GM12878 (cell line): Measurements from ENCODE around the gene WWC2. TPM values are rescaled to one million over a fixed set of nuclear protein-coding genes. Genes with fewer than 3 reads are reported as not detected.

ENCODE experiments used
- BCL11A ChIP-seq: IDR thresholded peaks from 2 replicates; pipeline ENCODE4 v1.6.1; 2011; ENCODE audit warnings: low read depth, low read length
- BRCA1 ChIP-seq: IDR thresholded peaks from 2 replicates; pipeline ENCODE4 v1.6.1; 2011; ENCODE audit warnings: low read depth, low read length, improper control_type of control experiment
- CUX1 ChIP-seq: IDR thresholded peaks from 2 replicates; pipeline ENCODE4 v1.6.1; 2012; ENCODE audit warnings: improper control_type of control experiment, low read depth, low read length; ENCODE audit not compliant: insufficient replicate concordance
- FOXM1 ChIP-seq: IDR thresholded peaks from 2 replicates; pipeline ENCODE4 v1.6.1; 2012; ENCODE audit warnings: low read depth, mild to moderate bottlenecking, inconsistent platforms, low read length, moderate library complexity
- IKZF2 ChIP-seq, 2 experiments: fragments of 450-650 bp; IDR thresholded peaks; 2 replicates each; pipeline ENCODE4 v1.6.1; 2017; ENCODE audit warnings: mild to moderate bottlenecking in 2 of 2, moderate library complexity in 2 of 2
- IRF4 ChIP-seq: IDR thresholded peaks from 2 replicates; pipeline ENCODE4 v1.6.1; 2011; ENCODE audit warnings: low read depth, low read length
- KDM1A ChIP-seq: fragments of 200-600 bp; sonication (generic); IDR thresholded peaks from 2 replicates; pipeline ENCODE4 v1.6.1; 2016; ENCODE audit warnings: borderline replicate concordance
- LARP7 ChIP-seq: fragments of 450-650 bp; IDR thresholded peaks from 2 replicates; pipeline ENCODE4 v1.6.1; 2017; ENCODE audit warnings: mild to moderate bottlenecking
- MEF2B ChIP-seq: fragments of 450-650 bp; IDR thresholded peaks from 2 replicates; pipeline ENCODE4 v1.6.1; 2018; ENCODE audit warnings: mild to moderate bottlenecking, moderate library complexity; ENCODE audit not compliant: partially characterized antibody, poor library complexity, severe bottlenecking
- MTA2 ChIP-seq: fragments of 450-650 bp; IDR thresholded peaks from 2 replicates; pipeline ENCODE4 v1.6.1; 2016; ENCODE audit warnings: low read depth, mild to moderate bottlenecking, moderate library complexity
- PAX5 ChIP-seq: IDR thresholded peaks from 2 replicates; pipeline ENCODE4 v1.6.1; 2011; ENCODE audit warnings: low read depth, low read length, borderline replicate concordance
- PKNOX1 ChIP-seq: fragments of 450-650 bp; IDR thresholded peaks from 2 replicates; pipeline ENCODE4 v1.6.1; 2016; ENCODE audit warnings: mild to moderate bottlenecking
- RB1 ChIP-seq: fragments of 450-650 bp; formaldehyde crosslinking; IDR thresholded peaks from 2 replicates; pipeline ENCODE4 v1.6.1; 2017; ENCODE audit warnings: mild to moderate bottlenecking, borderline replicate concordance
- SMAD1 ChIP-seq: fragments of 450-650 bp; IDR thresholded peaks from 2 replicates; pipeline ENCODE4 v1.6.1; 2018; ENCODE audit warnings: mild to moderate bottlenecking, low read depth; ENCODE audit not compliant: partially characterized antibody
- SP1 ChIP-seq: IDR thresholded peaks from one replicate; pipeline ENCODE4 v1.6.1; 2011; ENCODE audit warnings: low read depth, low read length
- SPI1 ChIP-seq: IDR thresholded peaks from 2 replicates; pipeline ENCODE4 v1.6.1; 2011; ENCODE audit warnings: low read depth, mild to moderate bottlenecking, low read length, moderate library complexity, borderline replicate concordance; ENCODE audit not compliant: insufficient read depth
- STAT1 ChIP-seq: fragments of 450-650 bp; conservative IDR thresholded peaks from 2 replicates; pipeline ENCODE4 v1.6.1; 2014; ENCODE audit warnings: antibody characterized with exemption, mild to moderate bottlenecking
- YBX1 ChIP-seq: fragments of 450-650 bp; IDR thresholded peaks from 2 replicates; pipeline ENCODE4 v1.6.1; 2016; ENCODE audit warnings: antibody characterized with exemption
- ZNF384 ChIP-seq: IDR thresholded peaks from 2 replicates; pipeline ENCODE4 v1.6.1; 2012; ENCODE audit warnings: low read depth, mild to moderate bottlenecking, low read length, improper control_type of control experiment, borderline replicate concordance
- ZNF592 ChIP-seq: fragments of 450-650 bp; IDR thresholded peaks from 2 replicates; pipeline ENCODE4 v1.6.1; 2017; ENCODE audit warnings: mild to moderate bottlenecking, moderate library complexity
- polyA plus RNA-seq, 11 experiments: library from polyadenylated mRNA; depleted of rRNA in 4 of 11; unstranded in 6 of 11; stranded (reverse) in 5 of 11; fragments of >200 nt; fragmentation: Nextera tagmentation in 4 of 11; fragmentation: Illumina TruSeq in 1 of 11; extraction: Ambion mirVana in 4 of 11; extraction: Trizol in 1 of 11; gene quantifications; 1 replicate in 1 of 11; 2 replicates in 10 of 11; pipeline versions ENCODE4 v1.2.1 to v1.2.3, GENCODE V29; 2011 to 2016; ENCODE audit warnings: inconsistent platforms in 2 of 11, missing spikeins in 2 of 11, low read depth in 1 of 11
- total RNA-seq, 4 experiments: library from RNA; depleted of rRNA in 3 of 4; stranded (reverse); fragments of >200 nt in 3 of 4; fragmentation: Illumina TruSeq in 1 of 4; extraction: Trizol in 1 of 4; gene quantifications; 2 replicates each; pipeline versions ENCODE4 v1.2.1 to v1.2.3, GENCODE V29; 2013 to 2021

The WWC2 gene
- total and polyA plus RNA-seq, 10 of the 15 experiments (the other 5 are each of a cell fraction or from before 2014, with no cell fraction given): 0.02 to 0.72 (median 0.06) TPM; not detected in 3

- TF ChIP-seq MEF2B: peak; percentile 29
- TF ChIP-seq SMAD1: no peak
- TF ChIP-seq SPI1: no peak
- no peak for TF ChIP-seq CUX1
- no peak for TF ChIP-seq BRCA1
- peak; percentile 71 for TF ChIP-seq MTA2
- peak; percentile 62; the same call in 1 of the 2 replicates for TF ChIP-seq ZNF384
- no peak for TF ChIP-seq PAX5
- TF ChIP-seq BCL11A: no peak
- TF ChIP-seq IRF4: no peak
- peak in 1 of 2 experiments; percentile 24; a peak in 2 of 4 replicates for TF ChIP-seq IKZF2 (IDR thresholded peaks at IDR 0.05)
- no peak for TF ChIP-seq KDM1A
- no peak for TF ChIP-seq SP1
- TF ChIP-seq STAT1: no peak
- no peak for TF ChIP-seq RB1
- no peak for TF ChIP-seq ZNF592
- no peak for TF ChIP-seq YBX1
- TF ChIP-seq LARP7: no peak
- no peak for TF ChIP-seq FOXM1
- TF ChIP-seq PKNOX1: no peak
These were observed 222.0 kb downstream of the WWC2 start (continued) for GRCh38 chr4:183321079-183321478.
